HG02870 (cell line): ENCODE measurements around the gene C12orf56.

ENCODE experiments used
- ATAC-seq: cut with Tn5 transposase; IDR thresholded peaks from one replicate; pipeline ENCODE4 v1.9.1; 2021; ENCODE audit warnings: mild to moderate bottlenecking, moderate library complexity; ENCODE audit not compliant: unreplicated experiment

C12orf56 gene

GRCh38 chr12:64390275-64390851 is at the start of gene C12orf56:
Gene C12orf56 (minus strand): TSS chr12:64390758. CDS start chr12:64390565, 193 bp downstream.
- ATAC-seq, result no peak

- no peak for ATAC-seq
Observed at GRCh38 chr12:64440100-64440499, 49.5 kb upstream of the C12orf56 start.

GRCh38 chr12:64433915-64434314 is 43.4 kb upstream of the C12orf56 start:
- no peak for ATAC-seq

GRCh38 chr12:64431791-64432190 is 41.2 kb upstream of the C12orf56 start:
- ATAC-seq, result no peak

GRCh38 chr12:64430886-64431285 is 40.3 kb upstream of the C12orf56 start:
- no peak for ATAC-seq

- no peak for ATAC-seq
Observed at GRCh38 chr12:64428956-64429355, 38.4 kb upstream of the C12orf56 start.

GRCh38 chr12:64427988-64428387 is 37.4 kb upstream of the C12orf56 start:
- ATAC-seq, result no peak

- ATAC-seq, result no peak
Observed at GRCh38 chr12:64419696-64420095, 29.1 kb upstream of the C12orf56 start.

GRCh38 chr12:64418209-64418608 is 27.7 kb upstream of the C12orf56 start:
- no peak for ATAC-seq

GRCh38 chr12:64413884-64414283 is 23.3 kb upstream of the C12orf56 start:
- no peak for ATAC-seq

GRCh38 chr12:64412459-64412858 is 21.9 kb upstream of the C12orf56 start:
- no peak for ATAC-seq

- no peak for ATAC-seq
Observed at GRCh38 chr12:64411427-64411826, 20.9 kb upstream of the C12orf56 start.

GRCh38 chr12:64407342-64408223 is 17.0 kb upstream of the C12orf56 start:
- no peak for ATAC-seq

- peak; percentile 42 for ATAC-seq
Observed at GRCh38 chr12:64404470-64405256, 14.1 kb upstream of the C12orf56 start.

GRCh38 chr12:64403707-64404469 is 13.3 kb upstream of the C12orf56 start, which contains the start of gene XPOT:
Gene XPOT (plus strand): TSS chr12:64404392. CDS start chr12:64410036, 5,644 bp downstream.
- peak; percentile 95 for ATAC-seq

GRCh38 chr12:64402181-64402580 is 11.6 kb upstream of the C12orf56 start:
- ATAC-seq, result no peak

- ATAC-seq, result no peak
Observed at GRCh38 chr12:64400041-64400440, 9.5 kb upstream of the C12orf56 start.

GRCh38 chr12:64395739-64396138 is 5.2 kb upstream of the C12orf56 start:
- ATAC-seq, result no peak

- ATAC-seq, result no peak
Observed at GRCh38 chr12:64392221-64392620, 1.7 kb upstream of the C12orf56 start.

- no peak for ATAC-seq
Observed at GRCh38 chr12:64389154-64389553, 1.4 kb downstream of the C12orf56 start.
